Stomach (tissue), 9 donors: ENCODE data around the gene EPB41. TPM values are rescaled to one million over a fixed set of nuclear protein-coding genes. Genes with fewer than 3 reads are reported as not detected.
A peak's percentile ranks its signal among the peaks of the same experiment; 100 is the strongest.

ENCODE experiments used
- DNase-seq, 2 donors: peaks; one replicate each; pipeline versions ENCODE4 v3.0.0 to v3.0.0-alpha.2; 2013 to 2019
- H3K27ac ChIP-seq, 5 donors: fragments of 200-600 bp in 4 of 5; sonication (generic) in 4 of 5; one replicate each; pipeline ENCODE4 v1.5.1; 2013 to 2019; ENCODE audit warnings: mild to moderate bottlenecking in 1 of 5, moderate library complexity in 1 of 5
- H3K27me3 ChIP-seq, 3 donors: fragments of 200-600 bp; sonication (generic); one replicate each; pipeline ENCODE4 v1.5.1; 2017 to 2019; ENCODE audit warnings: mixed run types in 1 of 3
- H3K36me3 ChIP-seq, 4 donors: fragments of 200-600 bp; sonication (generic); 1 replicate in 3 of 4; 2 replicates in 1 of 4; pipeline ENCODE4 v1.5.1; 2016 to 2019
- H3K4me1 ChIP-seq, 4 donors: fragments of 200-600 bp; sonication (generic); one replicate each; pipeline ENCODE4 v1.5.1; 2016 to 2019
- H3K4me3 ChIP-seq, 4 donors: fragments of 200-600 bp; sonication (generic) in 3 of 4; one replicate each; pipeline ENCODE4 v1.5.1; 2016 to 2019; ENCODE audit warnings: mild to moderate bottlenecking in 1 of 4
- H3K9me3 ChIP-seq, 4 donors: fragments of 200-600 bp; sonication (generic); one replicate each; pipeline ENCODE4 v1.5.1; 2016 to 2019
- EP300 ChIP-seq: sonication (generic); formaldehyde crosslinking; IDR thresholded peaks from one replicate; pipeline ENCODE4 v1.6.1; 2017; ENCODE audit warnings: antibody characterized with exemption
- POLR2A ChIP-seq, 4 donors: fragments of 450-650 bp; IDR thresholded peaks; one replicate each; pipeline ENCODE4 v1.6.1; 2016; ENCODE audit warnings: antibody characterized with exemption in 4 of 4, control low read depth in 2 of 4, mild to moderate bottlenecking in 1 of 4, moderate library complexity in 1 of 4
- POLR2AphosphoS5 ChIP-seq, 3 donors: sonication (generic); formaldehyde crosslinking; IDR thresholded peaks; one replicate each; pipeline ENCODE4 v1.6.1; 2016; ENCODE audit warnings: antibody characterized with exemption in 3 of 3
- WGBS, 5 donors: extraction: QIAGEN DNeasy Blood & Tissue Kit in 3 of 5; methylation state at CpG; one replicate each; pipeline versions ENCODE4 v1.1.5 to v1.1.7; 2013 to 2018; 5-methylcytosine and 5-hydroxymethylcytosine counted together
- intact Hi-C: fragments of 100-400 bp; cut with DNase I; formaldehyde crosslinking; loops from one replicate; pipeline ENCODE4 v1.15.1; 2023; ENCODE audit warnings: low total_unique reads
- polyA plus RNA-seq, 3 donors: library from polyadenylated mRNA; stranded (reverse); fragments of 200-250 nt; gene quantifications; one replicate each; pipeline ENCODE4 v1.2.3, GENCODE V29; 2013
- total RNA-seq, 5 donors: library from RNA; depleted of rRNA; stranded (reverse); fragments of >200 nt; gene quantifications; one replicate each; pipeline versions ENCODE4 v1.1.0 to v1.2.3, GENCODE V29; 2014 to 2016
- TF ChIP-seq, protein P1 (sequence below), 7 experiments: fragments of 450-650 bp in 4 of 7; fragments of 200-600 bp in 3 of 7; sonication (generic) in 3 of 7; IDR thresholded peaks; one replicate each; pipeline ENCODE4 v1.5.1; 2016 to 2019; ENCODE audit warnings: antibody characterized with exemption in 7 of 7, control low read depth in 2 of 7, mild to moderate bottlenecking in 1 of 7
- donor health status: healthy with polysubstance abuse.
- donor health status: Bipolar disorder and iron deficiency.
- donor health status: healthy.

Gene EPB41
- total and polyA plus RNA-seq, 8 donors: 6.4 to 112 (median 48.1) TPM

DNA sequence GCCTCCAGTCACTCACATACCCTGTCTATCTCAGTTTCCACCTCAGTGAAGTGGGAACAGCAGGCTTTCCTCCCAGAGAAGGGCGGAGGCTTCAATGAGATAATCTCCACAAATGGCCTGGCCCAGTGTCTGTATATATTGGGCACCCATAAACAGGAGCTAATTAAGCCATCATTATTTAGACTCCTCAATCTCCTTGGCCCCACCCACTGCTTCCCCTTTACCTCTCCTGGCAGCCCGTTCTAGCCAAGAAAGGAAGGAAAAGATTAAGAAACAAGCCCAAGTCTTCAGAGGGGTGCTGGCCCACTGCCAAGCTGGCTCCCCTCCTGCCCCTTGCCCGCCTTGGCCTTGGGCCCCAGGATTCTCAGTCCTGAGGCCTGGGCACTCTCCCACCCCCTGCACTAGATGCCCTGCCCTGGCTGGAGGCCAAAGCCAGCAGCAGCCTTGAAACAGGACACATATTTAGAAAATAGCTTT, 15.9 kb upstream of the EPB41 start:
- 37 to 55% (median 47%) methylated on average over 3 of the region's 3 CpGs for WGBS, 5 donors
- H3K4me1 ChIP-seq: peaks cover 0 to 30% (median 19%) of the 10 kb centered on the region in 4 donors
- no peaks in the 10 kb centered on the region for H3K9me3 ChIP-seq
- no peak for DNase-seq
- peaks cover 0 to 11% (median 8%) of the 10 kb centered on the region in 4 donors for H3K36me3 ChIP-seq
- no peak overlapping the region for H3K4me3 ChIP-seq
- intact Hi-C loops: no loop called here
- TF ChIP-seq POLR2A (IDR thresholded peaks at IDR 0.05) (no peak), EP300 (no peak), POLR2AphosphoS5 (IDR thresholded peaks at IDR 0.05) (no peak)
- TF ChIP-seq, protein P1, sequence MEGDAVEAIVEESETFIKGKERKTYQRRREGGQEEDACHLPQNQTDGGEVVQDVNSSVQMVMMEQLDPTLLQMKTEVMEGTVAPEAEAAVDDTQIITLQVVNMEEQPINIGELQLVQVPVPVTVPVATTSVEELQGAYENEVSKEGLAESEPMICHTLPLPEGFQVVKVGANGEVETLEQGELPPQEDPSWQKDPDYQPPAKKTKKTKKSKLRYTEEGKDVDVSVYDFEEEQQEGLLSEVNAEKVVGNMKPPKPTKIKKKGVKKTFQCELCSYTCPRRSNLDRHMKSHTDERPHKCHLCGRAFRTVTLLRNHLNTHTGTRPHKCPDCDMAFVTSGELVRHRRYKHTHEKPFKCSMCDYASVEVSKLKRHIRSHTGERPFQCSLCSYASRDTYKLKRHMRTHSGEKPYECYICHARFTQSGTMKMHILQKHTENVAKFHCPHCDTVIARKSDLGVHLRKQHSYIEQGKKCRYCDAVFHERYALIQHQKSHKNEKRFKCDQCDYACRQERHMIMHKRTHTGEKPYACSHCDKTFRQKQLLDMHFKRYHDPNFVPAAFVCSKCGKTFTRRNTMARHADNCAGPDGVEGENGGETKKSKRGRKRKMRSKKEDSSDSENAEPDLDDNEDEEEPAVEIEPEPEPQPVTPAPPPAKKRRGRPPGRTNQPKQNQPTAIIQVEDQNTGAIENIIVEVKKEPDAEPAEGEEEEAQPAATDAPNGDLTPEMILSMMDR (IDR thresholded peaks at IDR 0.05): no peak
- H3K27me3 ChIP-seq: no peaks in the 10 kb centered on the region
- peak overlapping the region in 1 of 5 donors; percentile 53 for H3K27ac ChIP-seq

DNA sequence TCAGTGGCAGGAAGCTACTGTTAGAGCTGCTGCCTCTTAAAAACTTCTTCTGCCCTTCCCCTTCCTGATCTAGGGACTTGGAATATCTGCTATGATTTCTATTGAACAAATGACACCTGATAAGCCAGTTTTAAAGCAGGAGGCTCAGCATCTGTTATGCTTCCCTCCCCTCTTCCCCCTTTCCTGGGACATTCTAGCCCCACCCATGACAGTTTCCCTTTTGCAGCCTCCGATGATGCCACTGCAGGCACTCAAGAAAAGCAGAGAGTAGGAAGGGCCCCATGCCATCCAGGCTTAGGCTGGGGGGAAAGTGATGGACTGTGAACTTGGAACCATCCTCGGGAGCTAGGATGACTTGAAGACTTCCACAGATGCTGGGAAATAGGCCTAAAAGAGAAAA, 15.1 kb upstream of the EPB41 start:
- WGBS, 5 donors: 60 to 70% (median 63%) methylated on average over 2 of the region's 2 CpGs

DNA sequence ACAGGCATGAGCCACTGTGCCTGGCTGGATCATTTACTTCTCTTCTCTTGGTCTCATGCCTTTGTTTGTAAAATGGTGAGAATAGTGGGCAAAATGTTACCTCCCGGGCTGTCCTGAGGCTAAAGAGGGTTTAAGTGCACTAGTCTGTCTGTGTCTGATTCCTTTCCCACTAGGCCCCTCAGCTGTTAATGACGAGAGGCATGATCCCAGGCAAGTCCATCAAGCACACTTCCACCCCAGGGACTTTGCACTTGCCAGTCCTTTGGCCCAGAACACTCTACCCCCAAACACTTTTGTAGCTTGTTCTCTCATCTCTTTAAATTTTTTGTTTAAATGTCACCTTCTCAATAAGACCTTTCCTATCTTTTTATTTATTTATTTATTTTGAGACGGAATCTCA, 13.8 kb upstream of the EPB41 start:
- 91 to 97% (median 95%) methylated on average over 3 of the region's 3 CpGs for WGBS, 5 donors
- no peak for TF ChIP-seq EP300
- no peak for TF ChIP-seq POLR2AphosphoS5 (IDR thresholded peaks at IDR 0.05)
- H3K27ac ChIP-seq: no peak overlapping the region
- H3K9me3 ChIP-seq: no peaks in the 10 kb centered on the region
- no peak overlapping the region for H3K4me3 ChIP-seq
- H3K4me1 ChIP-seq: peaks cover 0 to 30% (median 18%) of the 10 kb centered on the region in 4 donors
- no peaks in the 10 kb centered on the region for H3K27me3 ChIP-seq
- intact Hi-C loops: no loop called here
- no peaks in the 10 kb centered on the region for H3K36me3 ChIP-seq
- no peak for DNase-seq

More for the DNA sequence above, 15.1 kb upstream of the EPB41 start:
- no peaks in the 10 kb centered on the region for H3K9me3 ChIP-seq
- TF ChIP-seq POLR2AphosphoS5 (IDR thresholded peaks at IDR 0.05) (no peak), POLR2A (IDR thresholded peaks at IDR 0.05) (no peak), EP300 (no peak)
- TF ChIP-seq, protein P1 (IDR thresholded peaks at IDR 0.05): no peak
- H3K4me3 ChIP-seq: no peak overlapping the region
- H3K4me1 ChIP-seq: peaks cover 0 to 30% (median 19%) of the 10 kb centered on the region in 4 donors
- H3K27ac ChIP-seq: no peak overlapping the region
- H3K36me3 ChIP-seq: peaks cover 0 to 7% (median under 1%) of the 10 kb centered on the region in 4 donors
- intact Hi-C loops: no loop called here
- H3K27me3 ChIP-seq: no peaks in the 10 kb centered on the region
- DNase-seq: no peak

DNA sequence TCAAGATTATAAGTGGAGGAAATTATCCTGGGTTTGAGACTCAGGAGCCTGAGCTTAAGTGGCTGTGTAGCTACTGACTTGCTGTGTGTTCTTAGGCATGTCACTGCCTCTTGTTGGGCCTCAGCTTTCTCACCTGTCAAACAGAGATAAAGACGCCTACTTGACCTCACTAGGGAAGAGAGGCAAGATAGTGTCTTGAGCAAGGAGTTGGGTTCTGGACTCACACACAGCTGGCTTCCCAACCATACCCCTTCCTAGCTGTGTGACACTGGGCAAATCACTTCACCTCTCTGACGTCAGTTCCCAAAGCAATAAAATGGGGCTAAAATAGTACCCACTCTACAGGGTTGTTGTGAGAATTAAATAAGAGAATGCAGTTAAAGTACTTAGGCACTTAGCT, 11.6 kb upstream of the EPB41 start:
- Histone ChIP-seq H3K9me3 (no peaks in the 10 kb centered on the region), H3K4me1 (peaks cover 0 to 18% (median 14%) of the 10 kb centered on the region in 4 donors), H3K36me3 (no peaks in the 10 kb centered on the region), H3K27me3 (no peaks in the 10 kb centered on the region), H3K27ac (no peak overlapping the region), H3K4me3 (no peak overlapping the region)
- DNase-seq: no peak
- WGBS, 5 donors: 69 to 88% (median 78%) methylated on average over 2 of the region's 2 CpGs
- TF ChIP-seq POLR2A (IDR thresholded peaks at IDR 0.05) (no peak), EP300 (no peak), POLR2AphosphoS5 (IDR thresholded peaks at IDR 0.05) (no peak)
- TF ChIP-seq, protein P1 (IDR thresholded peaks at IDR 0.05): no peak
- intact Hi-C loops: no loop called here

DNA sequence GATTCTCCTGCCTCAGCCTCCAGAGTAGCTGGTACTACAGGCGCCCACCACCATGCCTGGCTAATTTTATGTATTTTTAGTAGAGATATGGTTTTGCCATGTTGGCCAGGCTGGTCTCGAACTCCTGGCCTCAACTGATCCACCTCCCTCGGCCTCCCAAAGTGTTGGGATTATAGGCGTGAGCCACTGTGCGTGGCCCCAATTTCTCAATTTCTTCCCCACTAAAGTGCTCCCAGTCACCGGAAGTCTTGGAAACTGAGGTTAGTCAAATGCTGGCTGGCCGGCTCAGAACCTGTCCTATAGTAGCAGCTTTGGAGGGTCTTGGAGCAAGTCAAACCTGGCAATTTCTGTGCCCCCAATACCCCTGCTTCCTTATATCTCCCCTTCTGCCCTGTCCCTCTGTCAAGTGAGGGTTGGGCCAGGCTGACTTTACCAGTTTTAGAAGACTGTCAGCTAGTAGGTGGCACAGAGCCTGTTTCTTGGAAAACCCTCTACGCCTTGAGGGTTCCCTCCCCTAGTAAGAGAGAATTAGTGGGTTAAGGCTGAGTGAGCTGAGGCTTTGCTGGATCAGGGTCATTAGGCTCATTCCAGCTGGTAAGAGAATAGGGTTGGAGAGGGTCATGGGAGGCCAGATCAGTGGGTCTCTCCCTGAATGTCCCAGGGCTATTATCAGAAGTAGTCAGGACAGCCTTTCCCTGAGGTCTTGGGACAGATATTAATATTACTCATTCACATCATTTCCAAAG, 8.3 kb upstream of the EPB41 start:
- intact Hi-C loops: no loop called here
- H3K4me3 ChIP-seq: no peak overlapping the region
- DNase-seq: no peak
- H3K36me3 ChIP-seq: no peaks in the 10 kb centered on the region
- H3K27ac ChIP-seq: no peak overlapping the region
- 95 to 97% (median 96%) methylated on average over 8 of the region's 8 CpGs for WGBS, 5 donors
- H3K9me3 ChIP-seq: no peaks in the 10 kb centered on the region
- TF ChIP-seq, protein P1 (IDR thresholded peaks at IDR 0.05): no peak
- TF ChIP-seq EP300 (no peak), POLR2AphosphoS5 (IDR thresholded peaks at IDR 0.05) (no peak), POLR2A (IDR thresholded peaks at IDR 0.05) (no peak)
- H3K27me3 ChIP-seq: no peaks in the 10 kb centered on the region
- H3K4me1 ChIP-seq: no peaks in the 10 kb centered on the region
